Vagina (tissue), 2 donors: ENCODE data around the gene ABLIM2. TPM values are rescaled to one million over a fixed set of nuclear protein-coding genes. Genes with fewer than 3 reads are reported as not detected.

Experiments used
- DNase-seq, 2 donors: peaks; one replicate each; pipeline ENCODE4 v3.0.0-alpha.2; 2017; ENCODE audit errors: extremely low spot score in 2 of 2
- H3K27ac ChIP-seq: fragments of 200-600 bp; sonication (generic); one replicate; pipeline ENCODE4 v1.5.1; 2019
- H3K27me3 ChIP-seq: fragments of 200-600 bp; sonication (generic); one replicate; pipeline ENCODE4 v1.5.1; 2019
- H3K36me3 ChIP-seq, 2 donors: fragments of 200-600 bp; sonication (generic); one replicate each; pipeline ENCODE4 v1.5.1; 2017 to 2019
- H3K4me1 ChIP-seq: fragments of 200-600 bp; sonication (generic); one replicate; pipeline ENCODE4 v1.5.1; 2019
- H3K4me3 ChIP-seq, 2 donors: fragments of 200-600 bp; sonication (generic); 1 replicate in 1 of 2; 2 replicates in 1 of 2; pipeline ENCODE4 v1.5.1; 2016 to 2019
- H3K9me3 ChIP-seq: fragments of 200-600 bp; sonication (generic); one replicate; pipeline ENCODE4 v1.5.1; 2019
- POLR2A ChIP-seq, 2 donors: fragments of 450-650 bp; IDR thresholded peaks; one replicate each; pipeline ENCODE4 v1.6.1; 2017; ENCODE audit warnings: antibody characterized with exemption in 2 of 2, mild to moderate bottlenecking in 2 of 2, moderate library complexity in 2 of 2
- POLR2AphosphoS5 ChIP-seq, 2 donors: sonication (generic); formaldehyde crosslinking; IDR thresholded peaks; one replicate each; pipeline ENCODE4 v1.9.0; 2017; ENCODE audit warnings: antibody characterized with exemption in 2 of 2, mild to moderate bottlenecking in 2 of 2, low read depth in 1 of 2; ENCODE audit not compliant: insufficient read depth in 1 of 2
- intact Hi-C: fragments of 100-400 bp; cut with DNase I; formaldehyde crosslinking; loops from one replicate; pipeline ENCODE4 v1.15.1; 2023
- total RNA-seq: library from RNA; depleted of rRNA; stranded (reverse); fragments of >200 nt; gene quantifications from one replicate; pipeline ENCODE4 v1.2.3, GENCODE V29; 2016
- TF ChIP-seq, protein P1 (sequence below), 3 experiments: fragments of 450-650 bp in 2 of 3; fragments of 200-600 bp in 1 of 3; sonication (generic) in 1 of 3; IDR thresholded peaks; one replicate each; pipeline ENCODE4 v1.5.1; 2017 to 2019; ENCODE audit warnings: antibody characterized with exemption in 3 of 3, mild to moderate bottlenecking in 2 of 3, moderate library complexity in 2 of 3

ABLIM2 gene
- total RNA-seq, 1 donor from 2014 or later = 15.5 TPM

DNA sequence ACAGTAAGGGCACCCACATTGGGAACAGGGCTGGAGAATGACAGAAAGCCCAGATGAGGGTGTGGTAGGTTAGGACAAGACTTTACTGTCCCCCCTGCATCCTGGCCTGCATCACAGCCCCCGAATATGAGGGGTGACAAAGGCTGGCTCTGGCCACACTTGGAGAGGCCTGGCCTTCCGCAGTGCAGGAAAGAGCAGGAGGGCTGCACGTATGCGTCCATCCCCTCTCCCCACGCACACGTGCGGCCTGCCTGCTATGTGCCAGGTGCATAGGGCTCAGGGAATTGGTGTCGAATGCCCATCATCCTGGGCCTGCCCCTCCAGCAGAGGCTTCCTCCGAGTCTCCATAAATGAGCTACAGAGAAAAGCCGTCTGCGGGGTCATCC, 80.5 kb downstream of the ABLIM2 start:
- intact Hi-C loops = no loop called here
- TF ChIP-seq, protein P1, sequence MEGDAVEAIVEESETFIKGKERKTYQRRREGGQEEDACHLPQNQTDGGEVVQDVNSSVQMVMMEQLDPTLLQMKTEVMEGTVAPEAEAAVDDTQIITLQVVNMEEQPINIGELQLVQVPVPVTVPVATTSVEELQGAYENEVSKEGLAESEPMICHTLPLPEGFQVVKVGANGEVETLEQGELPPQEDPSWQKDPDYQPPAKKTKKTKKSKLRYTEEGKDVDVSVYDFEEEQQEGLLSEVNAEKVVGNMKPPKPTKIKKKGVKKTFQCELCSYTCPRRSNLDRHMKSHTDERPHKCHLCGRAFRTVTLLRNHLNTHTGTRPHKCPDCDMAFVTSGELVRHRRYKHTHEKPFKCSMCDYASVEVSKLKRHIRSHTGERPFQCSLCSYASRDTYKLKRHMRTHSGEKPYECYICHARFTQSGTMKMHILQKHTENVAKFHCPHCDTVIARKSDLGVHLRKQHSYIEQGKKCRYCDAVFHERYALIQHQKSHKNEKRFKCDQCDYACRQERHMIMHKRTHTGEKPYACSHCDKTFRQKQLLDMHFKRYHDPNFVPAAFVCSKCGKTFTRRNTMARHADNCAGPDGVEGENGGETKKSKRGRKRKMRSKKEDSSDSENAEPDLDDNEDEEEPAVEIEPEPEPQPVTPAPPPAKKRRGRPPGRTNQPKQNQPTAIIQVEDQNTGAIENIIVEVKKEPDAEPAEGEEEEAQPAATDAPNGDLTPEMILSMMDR (IDR thresholded peaks at IDR 0.05) = no peak
- TF ChIP-seq POLR2A (IDR thresholded peaks at IDR 0.05) (no peak), POLR2AphosphoS5 (IDR thresholded peaks at IDR 0.05; ENCODE audit: insufficient read depth in 1 of 2, low read depth in 1 of 2) (no peak)
- Histone ChIP-seq H3K9me3 (no peaks in the 10 kb centered on the region), H3K27me3 (no peaks in the 10 kb centered on the region), H3K4me1 (no peaks in the 10 kb centered on the region), H3K4me3 (no peak overlapping the region), H3K36me3 (no peaks in the 10 kb centered on the region), H3K27ac (no peak overlapping the region)
- no peak for DNase-seq

DNA sequence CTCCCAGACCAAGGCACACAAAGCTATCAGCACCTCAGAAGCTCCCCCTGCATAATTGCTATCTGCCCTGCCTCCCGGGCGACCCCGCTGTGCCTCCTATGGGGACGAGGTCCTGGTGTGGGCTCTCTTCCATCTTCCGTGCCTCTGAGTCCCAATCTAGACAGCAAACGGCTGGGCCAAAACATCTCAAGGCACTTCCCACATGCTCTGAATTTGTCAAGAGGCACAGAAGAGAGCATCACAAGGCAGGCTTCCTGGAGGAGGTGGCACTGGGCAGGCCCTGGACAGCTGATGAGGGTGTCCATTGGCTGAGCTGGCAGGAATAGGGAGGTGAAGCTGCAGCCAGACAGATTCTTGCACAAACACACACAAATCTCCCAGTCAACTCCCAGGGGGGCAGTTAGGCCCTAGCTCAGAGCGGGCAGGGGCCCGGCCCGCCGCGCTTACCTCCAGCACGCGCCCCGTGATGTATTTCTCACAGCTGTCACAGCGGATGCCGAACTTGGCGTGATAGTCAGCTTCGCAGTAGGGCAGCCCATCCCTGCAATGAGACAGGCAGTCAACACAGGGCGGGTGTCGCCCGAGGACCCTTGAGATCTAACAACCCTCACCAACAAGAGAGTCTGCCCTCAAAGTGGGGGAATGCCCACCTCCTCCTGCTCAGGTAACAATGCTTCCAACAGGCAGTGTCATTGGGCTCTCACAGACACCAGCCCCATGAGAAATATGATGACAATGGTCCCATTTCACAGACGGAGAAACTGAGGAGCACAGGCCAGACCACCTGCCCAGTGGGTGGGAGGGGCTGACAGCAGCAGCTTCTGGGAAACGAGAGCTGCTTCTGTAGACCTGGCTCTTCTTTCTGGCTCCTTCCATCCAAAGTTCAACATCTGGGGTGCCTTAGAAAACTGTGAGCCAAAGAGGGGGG, 81.2 kb downstream of the ABLIM2 start:
- no peaks in the 10 kb centered on the region for H3K36me3 ChIP-seq
- intact Hi-C loops = no loop called here
- no peaks in the 10 kb centered on the region for H3K9me3 ChIP-seq
- DNase-seq = no peak
- no peaks in the 10 kb centered on the region for H3K4me1 ChIP-seq
- no peak overlapping the region for H3K27ac ChIP-seq
- no peak overlapping the region for H3K4me3 ChIP-seq
- no peaks in the 10 kb centered on the region for H3K27me3 ChIP-seq
- TF ChIP-seq POLR2A (IDR thresholded peaks at IDR 0.05) (no peak), POLR2AphosphoS5 (IDR thresholded peaks at IDR 0.05; ENCODE audit: insufficient read depth in 1 of 2, low read depth in 1 of 2) (no peak)
- TF ChIP-seq, protein P1 (IDR thresholded peaks at IDR 0.05) = no peak

DNA sequence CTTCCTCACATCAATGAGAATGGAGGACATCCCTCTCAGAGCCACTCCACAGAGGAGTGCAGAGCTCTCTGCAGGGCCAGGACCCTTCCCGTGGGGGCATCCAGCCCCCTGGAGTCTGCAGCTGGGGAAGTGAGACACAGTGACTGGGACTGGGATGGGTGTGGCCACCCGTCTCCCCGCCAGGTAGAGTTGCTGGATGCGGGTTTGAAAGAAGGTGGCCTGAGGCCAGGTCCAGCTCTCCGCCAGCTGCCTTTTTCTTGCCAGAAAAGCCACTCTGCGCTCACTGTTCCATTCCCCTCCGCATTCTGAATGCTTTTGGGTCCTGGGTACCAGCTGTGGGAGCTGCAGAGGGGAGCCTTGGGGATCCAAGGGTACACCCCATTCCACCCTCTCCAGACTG, 82.6 kb downstream of the ABLIM2 start:
- no peak overlapping the region for H3K4me3 ChIP-seq
- no peaks in the 10 kb centered on the region for H3K9me3 ChIP-seq
- H3K27ac ChIP-seq = no peak overlapping the region
- no peaks in the 10 kb centered on the region for H3K4me1 ChIP-seq
- no peak for DNase-seq
- intact Hi-C loops = no loop called here
- no peaks in the 10 kb centered on the region for H3K27me3 ChIP-seq
- H3K36me3 ChIP-seq = no peaks in the 10 kb centered on the region
- TF ChIP-seq POLR2A (IDR thresholded peaks at IDR 0.05) (no peak), POLR2AphosphoS5 (IDR thresholded peaks at IDR 0.05; ENCODE audit: insufficient read depth in 1 of 2, low read depth in 1 of 2) (no peak)
- TF ChIP-seq, protein P1 (IDR thresholded peaks at IDR 0.05) = no peak

DNA sequence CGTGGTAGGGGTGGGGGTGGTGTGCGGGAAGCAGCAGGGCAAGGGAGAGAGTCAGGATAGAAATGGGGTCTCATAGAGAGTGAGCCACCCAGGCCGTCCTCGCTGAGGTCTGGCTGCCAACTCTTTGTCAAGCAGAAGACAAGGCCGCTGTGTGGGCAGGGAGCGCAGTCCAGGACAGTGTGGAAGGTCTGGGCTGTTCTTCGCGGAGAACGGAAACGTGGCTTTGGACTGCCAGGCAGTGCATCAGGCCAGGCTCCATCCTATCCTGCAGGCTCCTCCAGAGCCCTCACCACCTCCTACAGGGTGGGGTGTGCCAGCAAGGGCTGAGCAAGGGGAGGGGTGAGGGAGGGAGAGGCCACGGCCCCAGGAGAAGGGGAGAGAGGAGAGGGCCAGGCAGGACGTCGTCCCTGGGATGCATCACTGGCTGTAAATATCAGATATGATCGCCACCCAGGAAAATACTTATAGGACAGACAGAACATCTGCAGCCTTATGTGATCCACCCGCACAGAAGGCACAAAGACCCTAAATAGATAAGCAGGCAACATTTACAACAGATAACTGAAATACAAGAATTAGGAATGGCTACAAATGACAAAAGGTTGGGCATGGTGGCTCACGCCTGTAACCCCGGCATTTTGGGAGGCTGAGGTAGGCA, 85.3 kb downstream of the ABLIM2 start:
- H3K36me3 ChIP-seq = no peaks in the 10 kb centered on the region
- intact Hi-C loops = no loop called here
- no peak overlapping the region for H3K27ac ChIP-seq
- DNase-seq = no peak
- peaks cover 6% of the 10 kb centered on the region for H3K4me1 ChIP-seq
- H3K4me3 ChIP-seq = no peak overlapping the region
- no peaks in the 10 kb centered on the region for H3K27me3 ChIP-seq
- no peaks in the 10 kb centered on the region for H3K9me3 ChIP-seq
- TF ChIP-seq, protein P1 (IDR thresholded peaks at IDR 0.05) = no peak
- TF ChIP-seq POLR2A (IDR thresholded peaks at IDR 0.05) = no peak
- TF ChIP-seq POLR2AphosphoS5 (IDR thresholded peaks at IDR 0.05; ENCODE audit: insufficient read depth in 1 of 2, low read depth in 1 of 2) = no peak
